Activated CD4-positive, alpha-beta T cell treated with anti-CD3 and anti-CD28 coated beads, Interleukin-2, amount 10 ng/mL, durations not matched to agents 24 days and 14 days (primary cell): ENCODE data around the gene MLLT1. TPM values are rescaled to one million over a fixed set of nuclear protein-coding genes. Genes with fewer than 3 reads are reported as not detected.

Experiments
- DNase-seq: peaks from one replicate; pipeline ENCODE4 v3.0.0; 2022
- H3K27ac Mint-ChIP-seq: one replicate; pipeline ENCODE4 v1.8.0; 2022; ENCODE audit warnings: mild to moderate bottlenecking, mixed read lengths
- H3K27me3 Mint-ChIP-seq: one replicate; pipeline ENCODE4 v1.8.0; 2022; ENCODE audit warnings: mixed read lengths
- H3K36me3 Mint-ChIP-seq: one replicate; pipeline ENCODE4 v1.8.0; 2022; ENCODE audit warnings: low read depth, mild to moderate bottlenecking, mixed read lengths
- H3K4me1 Mint-ChIP-seq: one replicate; pipeline ENCODE4 v1.8.0; 2021; ENCODE audit warnings: mixed read lengths
- H3K4me3 Mint-ChIP-seq: one replicate; pipeline ENCODE4 v1.8.0; 2022; ENCODE audit warnings: mild to moderate bottlenecking, moderate library complexity, mixed read lengths
- H3K9me3 Mint-ChIP-seq: one replicate; pipeline ENCODE4 v1.8.0; 2021; ENCODE audit warnings: mixed read lengths
- intact Hi-C: fragments of 100-400 bp; cut with micrococcal nuclease; formaldehyde crosslinking; loops from one replicate; pipeline ENCODE4 v1.15.1; 2023
- total RNA-seq: library from RNA; stranded (reverse); gene quantifications from 2 replicates; pipeline ENCODE4 v1.2.3, GENCODE V29; 2022

MLLT1 gene
- total RNA-seq, 1 donor from 2014 or later, result 74.3 TPM

DNA sequence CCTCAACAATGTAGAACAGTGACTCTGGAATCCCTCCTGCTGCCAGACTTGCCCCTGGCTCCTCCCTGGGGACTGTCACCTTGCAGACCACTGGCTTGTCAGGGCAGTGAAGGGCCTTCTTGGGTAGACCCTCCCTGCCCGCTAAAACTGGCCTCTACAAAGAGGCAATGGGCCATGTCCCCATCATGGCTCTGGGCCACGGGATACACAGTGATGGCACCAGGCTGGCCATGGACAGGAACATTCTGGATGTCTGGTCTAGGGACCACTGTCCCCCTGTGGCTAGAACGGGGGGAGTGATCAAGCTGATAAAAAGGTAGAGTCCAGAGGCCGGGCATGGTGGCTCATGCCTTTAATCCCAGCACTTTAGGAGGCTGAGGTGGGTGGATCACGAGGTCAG is 83.4 kb downstream of the MLLT1 start:
- peaks cover 15% of the 10 kb centered on the region for H3K9me3 Mint-ChIP-seq
- peaks cover 26% of the 10 kb centered on the region for H3K36me3 Mint-ChIP-seq
- H3K27me3 Mint-ChIP-seq, result peaks cover 4% of the 10 kb centered on the region
- no peak overlapping the region for H3K4me3 Mint-ChIP-seq
- peaks cover 18% of the 10 kb centered on the region for H3K4me1 Mint-ChIP-seq
- DNase-seq, result no peak
- H3K27ac Mint-ChIP-seq, result no peak overlapping the region
- intact Hi-C loops, result no loop called here

DNA sequence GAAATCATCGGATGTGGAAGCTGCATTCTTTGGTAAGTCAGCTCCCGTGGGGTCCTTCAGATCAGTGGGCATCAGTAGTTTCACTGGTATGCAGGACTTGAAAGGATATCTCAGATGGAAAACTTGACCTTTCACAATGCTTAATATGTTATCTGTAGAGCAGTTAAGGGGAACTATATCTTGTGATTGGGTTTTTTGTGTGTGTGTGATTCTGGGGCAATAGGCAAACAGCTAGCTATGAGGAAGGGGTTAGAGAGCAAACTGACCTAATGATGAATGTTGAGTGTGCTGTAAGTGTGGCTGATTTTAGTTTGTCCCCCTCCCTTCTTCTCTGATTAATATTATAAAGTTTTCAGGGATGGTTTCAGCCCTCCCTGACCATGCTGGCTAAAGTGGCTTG is 91.0 kb downstream of the MLLT1 start:
- H3K27ac Mint-ChIP-seq, result no peak overlapping the region
- peaks cover 15% of the 10 kb centered on the region for H3K36me3 Mint-ChIP-seq
- DNase-seq, result no peak
- no peaks in the 10 kb centered on the region for H3K4me1 Mint-ChIP-seq
- H3K4me3 Mint-ChIP-seq, result no peak overlapping the region
- peaks cover 4% of the 10 kb centered on the region for H3K27me3 Mint-ChIP-seq
- H3K9me3 Mint-ChIP-seq, result peaks cover 22% of the 10 kb centered on the region
- intact Hi-C loops, result no loop called here

DNA sequence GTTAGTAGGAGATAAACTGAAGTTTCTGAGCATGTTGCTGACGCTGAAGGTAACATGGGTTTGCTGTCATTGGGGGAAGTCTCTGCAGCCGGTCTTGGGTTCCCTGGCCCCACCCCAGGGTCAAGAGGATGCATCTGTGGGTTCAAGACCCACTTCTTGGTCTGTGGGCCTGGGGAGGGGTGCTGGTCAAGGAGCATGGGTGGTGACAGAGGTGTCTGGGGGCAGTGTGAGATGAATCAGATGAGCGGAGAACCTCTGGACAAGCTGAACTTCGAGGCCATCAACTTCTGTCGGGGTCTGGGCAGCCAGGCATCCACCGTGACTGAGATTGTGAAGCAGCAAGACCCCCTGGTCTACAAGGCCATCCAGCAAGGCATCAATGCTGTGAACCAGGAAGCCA is 92.4 kb downstream of the MLLT1 start:
- peaks cover 20% of the 10 kb centered on the region for H3K9me3 Mint-ChIP-seq
- intact Hi-C loops, result no loop called here
- H3K27me3 Mint-ChIP-seq, result peaks cover 10% of the 10 kb centered on the region
- no peak for DNase-seq
- H3K4me1 Mint-ChIP-seq, result peaks cover 2% of the 10 kb centered on the region
- no peak overlapping the region for H3K27ac Mint-ChIP-seq
- H3K4me3 Mint-ChIP-seq, result no peak overlapping the region
- H3K36me3 Mint-ChIP-seq, result peaks cover 12% of the 10 kb centered on the region

DNA sequence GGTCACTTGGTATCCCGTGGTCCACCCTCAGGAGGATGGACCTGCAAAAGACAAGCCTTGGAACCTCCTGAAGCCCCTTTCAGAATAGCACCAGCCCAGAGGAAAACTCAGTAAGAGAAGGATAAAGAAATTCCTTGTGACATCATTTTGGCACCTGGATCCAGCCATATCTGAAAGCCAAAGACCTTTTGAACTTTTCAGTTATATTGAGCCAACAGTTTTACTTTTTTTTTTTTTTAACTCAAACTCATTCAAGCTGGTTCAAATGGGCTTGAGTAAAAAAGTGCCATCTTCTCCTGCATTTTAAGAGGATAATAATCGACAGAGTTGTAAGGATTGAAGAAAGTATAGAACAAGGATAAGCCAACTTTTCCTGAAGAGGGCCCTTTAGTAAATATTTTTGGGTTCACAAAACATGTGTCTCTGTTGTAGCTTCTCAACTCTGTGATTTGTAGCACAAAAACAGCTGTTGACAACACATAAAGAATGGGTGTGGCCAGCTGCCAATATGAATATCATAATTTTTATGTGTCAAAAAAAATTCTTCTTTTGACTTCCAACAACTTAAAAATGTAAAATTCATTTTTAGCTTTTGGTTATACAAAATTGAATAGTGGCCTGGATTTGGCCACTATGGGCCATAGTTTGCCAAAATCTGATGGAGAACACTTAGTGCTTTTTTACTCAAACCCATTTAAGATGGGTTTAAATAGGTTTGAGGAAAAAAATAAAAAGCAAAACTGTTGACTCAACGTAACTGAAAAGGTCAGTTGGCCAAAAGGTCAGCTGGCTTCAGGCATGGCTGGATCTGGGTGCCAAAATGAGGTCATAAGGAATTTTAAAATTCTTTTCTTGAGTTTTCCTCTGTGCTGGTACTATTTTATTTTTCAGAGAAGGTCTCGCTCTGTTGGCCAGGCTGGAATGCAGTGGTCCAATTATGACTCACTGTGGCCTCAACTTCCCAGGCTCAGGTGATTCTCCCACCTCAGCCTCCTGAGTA is 93.6 kb downstream of the MLLT1 start:
- intact Hi-C loops, result no loop called here
- peaks cover 12% of the 10 kb centered on the region for H3K4me1 Mint-ChIP-seq
- H3K4me3 Mint-ChIP-seq, result no peak overlapping the region
- no peak for DNase-seq
- no peak overlapping the region for H3K27ac Mint-ChIP-seq
- peaks cover 11% of the 10 kb centered on the region for H3K9me3 Mint-ChIP-seq
- H3K27me3 Mint-ChIP-seq, result peaks cover 10% of the 10 kb centered on the region
- H3K36me3 Mint-ChIP-seq, result peaks cover 4% of the 10 kb centered on the region

DNA sequence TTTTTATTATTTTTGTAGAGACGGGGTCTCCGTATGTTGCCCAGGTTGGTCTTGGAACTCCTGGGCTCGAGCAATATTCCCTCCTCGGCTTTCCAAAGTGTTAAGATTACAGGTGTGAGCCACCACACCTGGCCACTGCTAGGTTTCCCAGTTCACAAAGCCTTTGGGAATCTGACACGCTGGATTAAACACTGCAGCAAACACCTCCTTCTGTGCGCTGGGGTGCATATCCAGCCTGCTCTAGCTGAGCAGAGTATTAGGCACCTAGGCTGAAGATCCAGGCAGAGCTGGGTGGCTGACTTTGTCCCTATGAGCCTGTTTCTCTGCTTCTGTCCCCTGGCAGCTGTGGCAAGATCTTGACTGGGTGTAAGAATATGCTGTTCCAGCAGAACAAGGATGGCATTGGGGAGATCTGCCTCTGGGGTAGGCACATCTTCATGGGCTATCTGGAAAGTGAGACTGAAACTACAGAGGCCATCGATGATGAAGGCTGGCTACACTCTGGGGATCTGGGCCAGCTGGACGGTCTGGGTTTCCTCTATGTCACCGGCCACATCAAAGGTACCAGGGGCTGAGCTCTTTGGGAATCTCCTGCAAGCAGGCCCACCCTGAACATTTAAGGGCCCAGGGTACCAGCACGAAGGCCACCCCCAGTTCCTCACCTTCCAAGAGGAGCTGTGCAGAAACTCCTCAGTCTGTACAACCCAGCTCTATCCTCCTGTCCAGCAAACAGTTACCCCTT is 94.5 kb downstream of the MLLT1 start:
- Mint-ChIP-seq H3K9me3 (peaks cover 5% of the 10 kb centered on the region), H3K4me3 (no peak overlapping the region), H3K36me3 (peaks cover 1% of the 10 kb centered on the region), H3K27me3 (peaks cover 13% of the 10 kb centered on the region), H3K27ac (no peak overlapping the region), H3K4me1 (peaks cover 12% of the 10 kb centered on the region)
- intact Hi-C loops, result no loop called here
- no peak for DNase-seq

DNA sequence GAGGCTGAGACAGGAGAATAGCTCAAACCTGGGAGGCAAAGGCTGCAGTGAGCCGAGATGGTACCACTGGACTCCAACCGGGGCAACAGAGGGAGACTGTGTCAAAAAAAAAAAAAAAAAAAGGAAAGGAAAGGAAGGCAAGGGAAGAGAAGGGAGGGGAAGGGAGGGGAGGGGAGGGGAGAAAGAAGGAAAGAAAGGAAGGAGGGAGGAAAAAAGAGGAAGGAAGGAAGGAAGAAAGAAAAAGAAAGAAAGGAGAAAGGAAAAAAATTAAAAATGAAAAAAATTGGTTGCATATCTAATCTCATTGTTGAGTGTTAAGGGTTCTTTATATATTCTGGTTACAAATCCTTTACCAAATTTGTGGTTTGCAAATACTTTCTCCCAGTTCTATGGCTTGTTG is 98.7 kb downstream of the MLLT1 start:
- Mint-ChIP-seq H3K27ac (no peak overlapping the region), H3K9me3 (no peaks in the 10 kb centered on the region), H3K4me3 (no peak overlapping the region), H3K4me1 (peaks cover 14% of the 10 kb centered on the region), H3K27me3 (peaks cover 24% of the 10 kb centered on the region), H3K36me3 (no peaks in the 10 kb centered on the region)
- DNase-seq, result no peak
- intact Hi-C loops, result no loop called here

DNA sequence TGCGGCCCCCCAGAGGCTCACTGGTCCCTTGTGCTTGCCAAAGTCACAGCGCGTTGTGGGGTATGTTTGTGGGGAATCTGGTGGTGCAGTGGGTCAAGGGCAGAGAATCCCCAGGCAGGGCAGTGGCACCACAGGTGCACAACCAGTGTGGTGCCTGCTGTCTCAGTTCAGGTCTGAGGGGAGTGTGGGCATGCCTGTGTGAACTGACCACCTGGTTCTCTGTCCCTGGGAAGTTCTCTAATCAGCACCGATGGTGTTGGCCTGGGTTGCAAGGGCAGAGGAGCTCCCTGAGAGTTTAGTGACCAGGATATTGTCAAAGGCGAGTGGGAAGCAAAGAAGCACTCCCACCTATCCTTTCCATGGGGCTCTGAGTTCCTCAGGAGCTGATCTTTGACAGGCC is 106.6 kb downstream of the MLLT1 start:
- intact Hi-C loops, result no loop called here
- Mint-ChIP-seq H3K27me3 (peaks cover 29% of the 10 kb centered on the region), H3K27ac (no peak overlapping the region), H3K4me3 (no peak overlapping the region), H3K9me3 (no peaks in the 10 kb centered on the region), H3K36me3 (no peaks in the 10 kb centered on the region), H3K4me1 (no peaks in the 10 kb centered on the region)
- DNase-seq, result no peak

DNA sequence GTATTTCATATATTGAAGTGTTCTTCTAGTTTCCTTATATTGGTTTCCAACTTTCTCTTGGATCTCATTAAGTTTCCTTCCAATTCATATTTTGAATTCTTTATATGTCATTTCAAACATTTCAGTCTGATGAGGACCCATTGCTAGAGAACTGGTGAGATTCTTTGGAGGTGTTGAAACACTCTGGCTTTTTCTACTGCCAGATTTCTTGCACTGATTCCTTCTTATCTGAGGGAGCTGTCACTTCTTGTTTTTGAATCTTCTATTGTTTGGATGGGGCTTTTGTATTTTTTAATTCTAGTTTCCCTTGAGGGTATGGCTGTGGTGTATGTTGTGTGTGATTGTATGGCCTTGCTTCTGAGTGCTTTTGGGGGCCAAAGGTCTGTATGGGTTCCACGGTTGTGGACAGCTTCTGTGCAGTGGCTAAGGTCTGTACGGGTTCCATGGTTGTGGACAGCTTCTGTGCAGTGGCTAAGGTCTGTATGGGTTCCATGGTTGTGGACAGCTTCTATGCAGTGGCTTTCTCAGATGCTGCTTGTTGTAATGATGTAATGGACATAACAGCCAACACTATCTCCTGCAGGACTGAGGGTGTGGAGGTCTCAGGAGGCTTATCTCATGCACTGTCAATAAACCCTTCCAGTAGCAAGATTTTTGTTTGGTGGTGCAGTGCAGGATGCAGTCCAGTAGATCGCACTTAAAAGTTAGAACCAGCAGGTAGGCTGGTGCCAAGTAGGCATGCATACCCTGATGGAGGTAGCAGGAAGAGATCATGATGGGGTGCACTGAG is 107.5 kb downstream of the MLLT1 start:
- Mint-ChIP-seq H3K4me3 (no peak overlapping the region), H3K27me3 (peaks cover 29% of the 10 kb centered on the region), H3K27ac (no peak overlapping the region), H3K4me1 (no peaks in the 10 kb centered on the region), H3K9me3 (no peaks in the 10 kb centered on the region), H3K36me3 (no peaks in the 10 kb centered on the region)
- DNase-seq, result no peak
- intact Hi-C loops, result no loop called here

DNA sequence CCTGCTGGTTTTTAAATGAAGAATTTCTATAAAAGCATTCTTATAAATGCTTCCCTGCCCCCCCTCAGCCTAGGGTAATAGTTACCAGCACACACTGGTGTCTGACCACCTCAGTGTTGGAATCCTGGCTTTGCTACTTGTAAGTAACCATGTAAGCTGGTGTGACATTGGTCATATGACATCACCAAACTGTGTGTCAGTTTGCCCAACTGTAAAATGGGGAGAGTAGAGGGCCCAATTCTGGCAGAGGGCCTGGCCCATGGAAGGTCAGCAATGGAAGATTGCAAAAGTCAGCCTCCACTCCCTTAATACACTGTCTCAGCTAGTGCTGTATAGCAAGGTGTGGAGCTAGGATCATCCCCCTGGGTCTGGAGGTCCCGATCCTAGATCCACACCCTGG is 112.7 kb downstream of the MLLT1 start:
- Mint-ChIP-seq H3K9me3 (no peaks in the 10 kb centered on the region), H3K27ac (no peak overlapping the region), H3K4me3 (no peak overlapping the region), H3K36me3 (no peaks in the 10 kb centered on the region), H3K4me1 (no peaks in the 10 kb centered on the region), H3K27me3 (peaks cover 21% of the 10 kb centered on the region)
- DNase-seq, result no peak
- intact Hi-C loops, result loop anchor here (1.0 kb wide), 1 partner anchor 132 kb away; no protein-coding TSS in a partner anchor

DNA sequence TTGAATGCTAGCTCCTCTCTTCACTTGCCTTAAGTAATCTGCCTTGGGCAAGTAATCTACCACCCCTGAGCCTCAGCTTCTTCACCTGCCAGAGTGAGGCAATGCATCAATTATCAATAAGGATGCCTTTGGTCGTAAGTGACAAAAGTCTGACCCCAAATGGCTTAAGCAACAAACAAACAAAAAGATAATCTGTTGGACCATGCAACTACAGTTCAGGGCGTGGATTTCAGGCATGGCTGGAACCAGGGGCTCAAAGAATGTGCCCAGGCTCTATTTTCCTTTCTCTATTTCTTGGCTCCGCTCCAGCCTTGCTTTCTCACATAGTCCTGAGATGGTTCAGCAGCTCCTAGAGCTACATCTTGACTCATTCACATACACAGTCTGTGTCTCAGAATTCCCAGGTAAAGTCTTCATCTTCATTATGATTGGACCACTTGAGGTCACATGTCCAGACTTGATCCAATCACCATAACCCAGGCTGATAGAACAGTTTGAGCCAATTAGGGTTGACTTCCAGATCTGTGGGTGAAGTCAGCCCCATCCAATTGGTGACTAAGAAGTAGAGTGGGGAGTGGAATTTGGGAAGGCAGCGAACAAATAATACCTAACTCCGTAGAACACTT is 114.8 kb downstream of the MLLT1 start:
- intact Hi-C loops, result no loop called here

DNA sequence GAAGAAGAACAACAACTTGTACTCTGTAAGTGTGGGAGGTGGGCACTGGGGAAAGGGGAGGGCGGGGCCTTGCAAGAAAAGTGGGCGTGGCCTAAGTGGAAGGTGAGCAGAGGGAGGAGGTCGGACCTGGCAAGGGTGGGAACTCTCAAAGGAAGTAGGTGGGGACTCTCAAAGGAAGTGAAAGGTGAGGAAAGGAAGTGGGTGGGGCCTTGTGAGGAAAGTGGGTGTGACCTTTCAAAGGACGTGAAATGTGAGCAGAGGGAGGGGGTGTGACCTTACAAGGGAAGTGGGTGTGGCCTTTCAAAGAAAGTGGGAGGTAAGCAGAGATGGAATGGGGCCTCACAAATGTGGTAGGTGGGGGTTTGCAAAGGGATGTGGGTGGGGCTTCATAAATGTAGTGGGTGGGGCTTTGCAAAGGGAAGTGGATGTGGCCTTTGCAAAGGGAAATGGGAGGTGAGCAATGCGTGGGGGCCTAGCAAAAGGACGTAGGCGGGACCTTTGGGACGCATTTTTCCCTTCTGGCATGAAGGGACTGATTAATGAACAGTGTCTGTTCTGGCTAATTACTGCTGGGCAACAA is 118.4 kb downstream of the MLLT1 start:
- Mint-ChIP-seq H3K4me1 (peaks cover 5% of the 10 kb centered on the region), H3K27me3 (peaks cover 3% of the 10 kb centered on the region), H3K36me3 (no peaks in the 10 kb centered on the region), H3K27ac (peak overlapping the region; percentile 25), H3K4me3 (peak overlapping the region; percentile 6), H3K9me3 (peaks cover 8% of the 10 kb centered on the region)
- DNase-seq, result peak; percentile 88
- intact Hi-C loops, result no loop called here

More for the DNA sequence above, 114.8 kb downstream of the MLLT1 start:
- peaks cover 5% of the 10 kb centered on the region for H3K4me1 Mint-ChIP-seq
- no peak overlapping the region for H3K4me3 Mint-ChIP-seq
- H3K27me3 Mint-ChIP-seq, result peaks cover 8% of the 10 kb centered on the region
- no peaks in the 10 kb centered on the region for H3K36me3 Mint-ChIP-seq
- no peak overlapping the region for H3K27ac Mint-ChIP-seq
- peaks cover 4% of the 10 kb centered on the region for H3K9me3 Mint-ChIP-seq
- DNase-seq, result no peak
